Measurements from ENCODE around the gene ABCA1. TPM values are rescaled to one million over a fixed set of nuclear protein-coding genes. Genes with fewer than 3 reads are reported as not detected.

Gene ABCA1
- total and polyA plus RNA-seq, 5 donors = 3.5 to 14.2 (median 7.5) TPM

DNA sequence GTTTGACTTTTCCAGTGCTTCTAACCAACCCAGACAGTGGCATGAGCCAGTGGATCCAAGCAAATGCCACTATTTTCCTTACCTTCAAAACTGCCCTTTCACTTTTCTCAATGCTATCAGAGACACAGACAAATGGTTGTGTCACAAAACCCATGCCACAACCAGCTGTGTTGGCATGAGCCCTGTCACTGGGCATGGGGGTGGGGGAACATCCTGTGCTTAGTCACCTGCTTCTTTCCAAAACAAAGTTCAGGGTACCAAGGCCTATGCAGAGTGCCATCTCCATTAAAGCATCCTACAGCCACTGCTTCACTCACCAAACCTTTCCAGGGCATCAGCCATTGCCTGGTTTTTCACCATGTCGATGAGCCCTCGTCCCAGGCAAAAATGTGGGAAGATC is 133.9 kb downstream of the ABCA1 start:
- H3K27ac ChIP-seq (ENCODE audit: low read length) = no peak overlapping the region
- H3K4me3 ChIP-seq (ENCODE audit: low read length) = no peak overlapping the region
- DNase-seq (no peak), ATAC-seq (no peak)
- over 99% methylated on average over 2 of the region's 2 CpGs for WGBS
- H3K27me3 ChIP-seq (ENCODE audit: control insufficient read depth, insufficient read depth) = no peaks in the 10 kb centered on the region
- no peaks in the 10 kb centered on the region for H3K9me3 ChIP-seq (ENCODE audit: control insufficient read depth, low read length)
- H3K4me1 ChIP-seq (ENCODE audit: control insufficient read depth, insufficient read depth, low read length) = peaks cover 7% of the 10 kb centered on the region
- intact Hi-C loops (cut with DNase I) = no loop called here

DNA sequence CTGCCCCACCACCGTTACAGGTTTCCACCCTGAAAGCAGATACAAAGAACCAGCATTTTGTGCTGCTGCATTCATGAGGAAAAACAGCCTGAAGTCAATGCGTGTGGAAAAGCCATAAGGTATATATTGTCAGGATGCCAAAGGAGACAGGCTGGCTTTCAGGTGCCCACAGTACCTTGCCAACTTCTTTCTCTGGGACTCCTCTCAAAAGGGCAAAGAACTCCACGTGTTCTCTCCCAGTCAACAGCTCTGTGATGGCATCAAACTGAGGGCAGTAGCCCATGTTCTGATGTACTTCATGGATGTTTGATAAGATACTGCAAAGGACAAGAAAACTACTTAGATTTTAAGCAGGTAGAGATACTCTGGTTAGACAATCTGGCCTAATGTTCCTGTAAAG is 139.7 kb downstream of the ABCA1 start:
- no peak overlapping the region for H3K4me3 ChIP-seq (ENCODE audit: low read length)
- 87% methylated on average over 3 of the region's 3 CpGs for WGBS
- H3K27ac ChIP-seq (ENCODE audit: low read length) = no peak overlapping the region
- H3K4me1 ChIP-seq (ENCODE audit: control insufficient read depth, insufficient read depth, low read length) = no peaks in the 10 kb centered on the region
- no peak for DNase-seq
- ATAC-seq = no peak
- no peaks in the 10 kb centered on the region for H3K27me3 ChIP-seq (ENCODE audit: control insufficient read depth, insufficient read depth)
- H3K9me3 ChIP-seq (ENCODE audit: control insufficient read depth, low read length) = no peaks in the 10 kb centered on the region
- intact Hi-C loops (cut with DNase I) = no loop called here

GRCh38 chr9:104787306-104788015 is 140.5 kb downstream of the ABCA1 start:
- Histone ChIP-seq H3K27me3 (ENCODE audit: control insufficient read depth, insufficient read depth) (no peaks in the 10 kb centered on the region), H3K27ac (ENCODE audit: low read length) (no peak overlapping the region), H3K4me3 (ENCODE audit: low read length) (no peak overlapping the region), H3K4me1 (ENCODE audit: control insufficient read depth, insufficient read depth, low read length) (no peaks in the 10 kb centered on the region), H3K9me3 (ENCODE audit: control insufficient read depth, low read length) (no peaks in the 10 kb centered on the region)
- ATAC-seq (no peak), DNase-seq (no peak)
- intact Hi-C loops (cut with DNase I) = no loop called here
- 66% methylated on average over 7 of the region's 7 CpGs for WGBS

GRCh38 chr9:104786293-104786692 is 141.7 kb downstream of the ABCA1 start:
- no peak for ATAC-seq
- intact Hi-C loops (cut with DNase I) = no loop called here
- WGBS = 95% methylated on average over 1 of the region's 1 CpG

GRCh38 chr9:104784098-104784497 is 143.9 kb downstream of the ABCA1 start:
- H3K27ac ChIP-seq (ENCODE audit: low read length) = no peak overlapping the region
- 53% methylated on average over 2 of the region's 2 CpGs for WGBS
- intact Hi-C loops (cut with DNase I) = no loop called here

More at GRCh38 chr9:104786293-104786692, 141.7 kb downstream of the ABCA1 start:
- no peak overlapping the region for H3K27ac ChIP-seq (ENCODE audit: low read length)
- H3K4me3 ChIP-seq (ENCODE audit: low read length) = no peak overlapping the region
- no peaks in the 10 kb centered on the region for H3K9me3 ChIP-seq (ENCODE audit: control insufficient read depth, low read length)
- DNase-seq = no peak
- H3K4me1 ChIP-seq (ENCODE audit: control insufficient read depth, insufficient read depth, low read length) = no peaks in the 10 kb centered on the region
- H3K27me3 ChIP-seq (ENCODE audit: control insufficient read depth, insufficient read depth) = no peaks in the 10 kb centered on the region

DNA sequence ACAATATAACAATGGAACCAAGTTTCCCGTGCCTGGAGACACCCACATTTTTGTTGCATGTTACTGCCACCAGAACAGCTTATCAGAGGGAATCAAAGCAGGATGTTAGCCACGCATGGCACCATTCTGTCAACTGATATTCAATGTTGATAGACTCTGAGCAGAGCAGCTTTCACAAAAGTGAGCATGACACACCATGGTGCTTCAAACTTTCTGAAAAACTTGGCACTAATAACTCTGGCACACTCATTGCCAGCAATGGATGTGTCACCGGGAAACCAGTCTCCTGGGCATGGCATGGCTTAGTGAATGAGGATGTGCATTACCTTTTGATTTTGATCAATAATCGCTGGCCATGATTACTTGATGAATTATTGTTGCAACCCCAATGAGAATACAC is 144.4 kb downstream of the ABCA1 start:
- Histone ChIP-seq H3K4me1 (ENCODE audit: control insufficient read depth, insufficient read depth, low read length) (no peaks in the 10 kb centered on the region), H3K27me3 (ENCODE audit: control insufficient read depth, insufficient read depth) (no peaks in the 10 kb centered on the region), H3K27ac (ENCODE audit: low read length) (no peak overlapping the region), H3K4me3 (ENCODE audit: low read length) (no peak overlapping the region), H3K9me3 (ENCODE audit: control insufficient read depth, low read length) (no peaks in the 10 kb centered on the region)
- intact Hi-C loops (cut with DNase I) = no loop called here
- ATAC-seq (no peak), DNase-seq (no peak)
- WGBS = 89% methylated on average over 4 of the region's 4 CpGs

More at GRCh38 chr9:104784098-104784497, 143.9 kb downstream of the ABCA1 start:
- Histone ChIP-seq H3K9me3 (ENCODE audit: control insufficient read depth, low read length) (no peaks in the 10 kb centered on the region), H3K4me3 (ENCODE audit: low read length) (no peak overlapping the region), H3K27me3 (ENCODE audit: control insufficient read depth, insufficient read depth) (no peaks in the 10 kb centered on the region), H3K4me1 (ENCODE audit: control insufficient read depth, insufficient read depth, low read length) (no peaks in the 10 kb centered on the region)
- DNase-seq = no peak
- no peak for ATAC-seq

DNA sequence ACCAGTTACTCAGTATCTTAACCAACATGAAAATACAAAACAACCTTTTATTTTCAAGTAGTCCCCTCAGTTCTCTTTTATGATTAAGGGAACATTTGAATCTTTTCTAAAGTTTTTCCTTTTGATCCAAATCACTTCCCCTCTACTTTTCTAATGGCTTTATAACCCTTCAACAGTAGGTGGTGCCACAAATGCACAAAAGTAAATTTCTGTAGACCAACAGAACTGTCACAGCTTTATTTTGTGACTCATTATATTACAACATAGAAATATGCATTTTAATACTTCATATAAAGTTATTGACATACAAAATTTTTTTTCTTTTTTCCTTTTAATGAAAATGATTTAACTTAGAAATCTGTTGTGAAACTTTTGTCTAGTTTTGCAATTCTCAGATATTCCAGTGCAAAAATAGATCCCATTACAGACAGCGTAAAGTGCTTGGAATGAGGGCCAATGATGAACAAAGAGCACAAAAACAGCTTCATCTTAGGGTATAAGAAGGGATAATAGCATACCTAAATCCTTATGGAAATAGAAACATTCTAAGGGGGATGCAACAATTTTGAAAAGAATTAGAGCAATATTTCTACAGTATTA is 147.1 kb downstream of the ABCA1 start:
- DNase-seq (no peak), ATAC-seq (no peak)
- Histone ChIP-seq H3K27ac (ENCODE audit: low read length) (no peak overlapping the region), H3K27me3 (ENCODE audit: control insufficient read depth, insufficient read depth) (no peaks in the 10 kb centered on the region), H3K4me3 (ENCODE audit: low read length) (no peak overlapping the region), H3K4me1 (ENCODE audit: control insufficient read depth, insufficient read depth, low read length) (peaks cover 4% of the 10 kb centered on the region), H3K9me3 (ENCODE audit: control insufficient read depth, low read length) (no peaks in the 10 kb centered on the region)
- intact Hi-C loops (cut with DNase I) = no loop called here
- 82% methylated on average over 1 of the region's 1 CpG for WGBS

- WGBS = 78% methylated on average over 9 of the region's 9 CpGs
- Histone ChIP-seq H3K27me3 (ENCODE audit: control insufficient read depth, insufficient read depth) (no peaks in the 10 kb centered on the region), H3K4me3 (ENCODE audit: low read length) (no peak overlapping the region), H3K27ac (ENCODE audit: low read length) (no peak overlapping the region), H3K9me3 (ENCODE audit: control insufficient read depth, low read length) (no peaks in the 10 kb centered on the region), H3K4me1 (ENCODE audit: control insufficient read depth, insufficient read depth, low read length) (peaks cover 6% of the 10 kb centered on the region)
- DNase-seq (no peak), ATAC-seq (no peak)
- intact Hi-C loops (cut with DNase I) = no loop called here
Measured at GRCh38 chr9:104779946-104780535, 147.9 kb downstream of the ABCA1 start.

GRCh38 chr9:104779334-104779733 is 148.6 kb downstream of the ABCA1 start:
- no peaks in the 10 kb centered on the region for H3K27me3 ChIP-seq (ENCODE audit: control insufficient read depth, insufficient read depth)
- DNase-seq (no peak), ATAC-seq (no peak)
- no peak overlapping the region for H3K4me3 ChIP-seq (ENCODE audit: low read length)
- H3K4me1 ChIP-seq (ENCODE audit: control insufficient read depth, insufficient read depth, low read length) = peaks cover 6% of the 10 kb centered on the region
- H3K9me3 ChIP-seq (ENCODE audit: control insufficient read depth, low read length) = no peaks in the 10 kb centered on the region
- WGBS = 95% methylated on average over 1 of the region's 1 CpG
- intact Hi-C loops (cut with DNase I) = no loop called here
- H3K27ac ChIP-seq (ENCODE audit: low read length) = no peak overlapping the region

GRCh38 chr9:104778802-104779201 is 149.2 kb downstream of the ABCA1 start:
- no peaks in the 10 kb centered on the region for H3K9me3 ChIP-seq (ENCODE audit: control insufficient read depth, low read length)
- H3K27ac ChIP-seq (ENCODE audit: low read length) = no peak overlapping the region
- peaks cover 6% of the 10 kb centered on the region for H3K4me1 ChIP-seq (ENCODE audit: control insufficient read depth, insufficient read depth, low read length)
- DNase-seq (no peak), ATAC-seq (no peak)
- H3K27me3 ChIP-seq (ENCODE audit: control insufficient read depth, insufficient read depth) = no peaks in the 10 kb centered on the region
- intact Hi-C loops (cut with DNase I) = no loop called here
- no peak overlapping the region for H3K4me3 ChIP-seq (ENCODE audit: low read length)
- WGBS = 85% methylated on average over 4 of the region's 4 CpGs

GRCh38 chr9:104776797-104777196 is 151.2 kb downstream of the ABCA1 start:
- H3K4me1 ChIP-seq (ENCODE audit: control insufficient read depth, insufficient read depth, low read length) = peaks cover 6% of the 10 kb centered on the region
- H3K27me3 ChIP-seq (ENCODE audit: control insufficient read depth, insufficient read depth) = no peaks in the 10 kb centered on the region
- DNase-seq (no peak), ATAC-seq (no peak)
- intact Hi-C loops (cut with DNase I) = no loop called here
- 39% methylated on average over 1 of the region's 1 CpG for WGBS
- no peak overlapping the region for H3K27ac ChIP-seq (ENCODE audit: low read length)
- no peak overlapping the region for H3K4me3 ChIP-seq (ENCODE audit: low read length)
- no peaks in the 10 kb centered on the region for H3K9me3 ChIP-seq (ENCODE audit: control insufficient read depth, low read length)
